ENCODE results near the gene ARMC2. TPM values are rescaled to one million over a fixed set of nuclear protein-coding genes. Genes with fewer than 3 reads are reported as not detected.

ARMC2 gene
- total RNA-seq, 1 donor from 2014 or later = 11.5 TPM

DNA sequence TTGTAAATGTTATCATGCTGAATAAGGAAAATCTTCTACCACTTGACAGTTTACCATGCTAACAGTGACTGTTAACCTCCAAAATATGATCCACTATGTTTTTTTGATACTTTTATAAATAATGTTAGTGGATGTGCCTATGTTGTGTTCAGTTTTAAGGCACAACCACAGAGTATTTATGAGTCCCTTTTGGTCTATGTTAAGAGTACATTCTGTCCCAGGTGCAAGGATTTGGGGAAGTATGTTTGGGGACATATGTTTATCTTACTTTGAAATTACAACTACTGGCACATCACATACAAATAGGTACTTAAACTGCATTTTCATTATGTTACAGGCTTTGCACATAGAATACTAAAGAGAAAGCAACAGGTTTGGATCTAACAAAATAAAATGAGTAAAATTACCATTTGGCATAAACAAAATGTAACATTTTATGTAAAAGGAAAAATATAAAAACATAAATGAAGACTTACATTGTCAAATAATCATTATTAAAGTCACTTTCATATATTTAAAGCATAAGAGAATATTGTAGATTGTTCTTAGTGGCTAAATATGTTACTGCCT is 175.2 kb downstream of the ARMC2 start:
- no peak overlapping the region for H3K4me3 ChIP-seq
- H3K4me1 ChIP-seq = peaks cover 5% of the 10 kb centered on the region
- no peak overlapping the region for H3K27ac ChIP-seq
- no peaks in the 10 kb centered on the region for H3K9me3 ChIP-seq
- TF ChIP-seq, protein P1, sequence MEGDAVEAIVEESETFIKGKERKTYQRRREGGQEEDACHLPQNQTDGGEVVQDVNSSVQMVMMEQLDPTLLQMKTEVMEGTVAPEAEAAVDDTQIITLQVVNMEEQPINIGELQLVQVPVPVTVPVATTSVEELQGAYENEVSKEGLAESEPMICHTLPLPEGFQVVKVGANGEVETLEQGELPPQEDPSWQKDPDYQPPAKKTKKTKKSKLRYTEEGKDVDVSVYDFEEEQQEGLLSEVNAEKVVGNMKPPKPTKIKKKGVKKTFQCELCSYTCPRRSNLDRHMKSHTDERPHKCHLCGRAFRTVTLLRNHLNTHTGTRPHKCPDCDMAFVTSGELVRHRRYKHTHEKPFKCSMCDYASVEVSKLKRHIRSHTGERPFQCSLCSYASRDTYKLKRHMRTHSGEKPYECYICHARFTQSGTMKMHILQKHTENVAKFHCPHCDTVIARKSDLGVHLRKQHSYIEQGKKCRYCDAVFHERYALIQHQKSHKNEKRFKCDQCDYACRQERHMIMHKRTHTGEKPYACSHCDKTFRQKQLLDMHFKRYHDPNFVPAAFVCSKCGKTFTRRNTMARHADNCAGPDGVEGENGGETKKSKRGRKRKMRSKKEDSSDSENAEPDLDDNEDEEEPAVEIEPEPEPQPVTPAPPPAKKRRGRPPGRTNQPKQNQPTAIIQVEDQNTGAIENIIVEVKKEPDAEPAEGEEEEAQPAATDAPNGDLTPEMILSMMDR (IDR thresholded peaks at IDR 0.05) = no peak
- TF ChIP-seq POLR2AphosphoS5 (IDR thresholded peaks at IDR 0.05; ENCODE audit: insufficient read depth in 1 of 2, low read depth in 1 of 2) = no peak
- TF ChIP-seq POLR2A (IDR thresholded peaks at IDR 0.05) = no peak
- intact Hi-C loops (cut with DNase I) = no loop called here
- H3K27me3 ChIP-seq = no peaks in the 10 kb centered on the region
- DNase-seq (ENCODE audit: extremely low spot score in 2 of 2) = no peak
- H3K36me3 ChIP-seq = no peaks in the 10 kb centered on the region

Small RNA genes within 50 kb of the gene (small RNA-seq; reads per million reads assigned to genes)
- gene AL445189.2 (not detected), gene Z95118.1 (not detected)

Other genes starting within 250 kb of the ARMC2 start
- 58.9 TPM for gene SESN1, start 246.4 kb downstream of the ARMC2 start, total RNA-seq
- 13.5 TPM for gene CEP57L1, start 247.1 kb downstream of the ARMC2 start, total RNA-seq